H1 (cell line): ENCODE results near the gene COQ10B. TPM values are rescaled to one million over a fixed set of nuclear protein-coding genes. Genes with fewer than 3 reads are reported as not detected.

Source experiments
- CHD7 ChIP-seq: fragments of 300-600 bp; sonication (generic); IDR thresholded peaks from 2 replicates; pipeline ENCODE4 v1.7.1; 2012; ENCODE audit warnings: low read length, moderate library complexity, mild to moderate bottlenecking, inconsistent platforms; ENCODE audit not compliant: insufficient replicate concordance
- KDM4A ChIP-seq: IDR thresholded peaks from one replicate; pipeline ENCODE4 v1.7.1; 2012; ENCODE audit warnings: low read depth, mild to moderate bottlenecking, moderate library complexity, low read length, inconsistent platforms; ENCODE audit not compliant: severe bottlenecking
- SP4 ChIP-seq: IDR thresholded peaks from 2 replicates; pipeline ENCODE4 v1.6.1; 2012; ENCODE audit warnings: low read length, inconsistent platforms
- polyA plus RNA-seq, 7 experiments: library from polyadenylated mRNA; depleted of rRNA in 3 of 7; stranded (reverse) in 5 of 7; unstranded in 2 of 7; fragments of >200 nt in 5 of 7; fragments of 200-250 nt in 2 of 7; gene quantifications; 1 replicate in 5 of 7; 2 replicates in 1 of 7; 4 replicates in 1 of 7; pipeline versions ENCODE4 v1.2.1 to v1.2.3, GENCODE V29; 2011 to 2013; ENCODE audit warnings: missing spikeins in 2 of 7, mixed read lengths in 2 of 7
- total RNA-seq: library from RNA; stranded (reverse); fragmentation: NEBNext Ultra II Directional; extraction: Animal tissue kit (Norgen Biotek cat#: 25700); gene quantifications from 2 replicates; pipeline ENCODE4 v1.2.1, GENCODE V29; 2021

Gene COQ10B
- total and polyA plus RNA-seq, 2 of the 8 experiments (the other 6 are each of a cell fraction or from before 2014, with no cell fraction given) = 1.9 to 17.3 TPM

GRCh38 chr2:197515315-197515738 lies 62.0 kb downstream of the COQ10B start (continued):
- TF ChIP-seq CHD7 (no peak), SP4 (no peak), KDM4A (peak; percentile 38)
- TF ChIP-seq, all 59 proteins: peak for 2
